ENCODE data around the gene TMEM51.

Gene TMEM51

GRCh38 chr1:15246960-15247614 is 93.5 kb downstream of the TMEM51 start, which contains the start of gene FHAD1:
Gene FHAD1, plus strand, starts transcription at chr1:15247223. Its CDS starts 4,562 bp downstream, at chr1:15251785.
- peak; percentile 92 for DNase-seq (ENCODE audit: low read depth, low spot score)

- no peak for DNase-seq (ENCODE audit: low read depth, low spot score)
These were observed 94.7 kb downstream of the TMEM51 start for GRCh38 chr1:15248216-15248615.

GRCh38 chr1:15249081-15249480 is 95.5 kb downstream of the TMEM51 start:
- DNase-seq (ENCODE audit: low read depth, low spot score): no peak

GRCh38 chr1:15251857-15252835 is 98.6 kb downstream of the TMEM51 start:
- DNase-seq (ENCODE audit: low read depth, low spot score): no peak

- DNase-seq (ENCODE audit: low read depth, low spot score): no peak
These were observed 101.0 kb downstream of the TMEM51 start for GRCh38 chr1:15254559-15254958.

- no peak for DNase-seq (ENCODE audit: low read depth, low spot score)
These were observed 102.1 kb downstream of the TMEM51 start for GRCh38 chr1:15255582-15256149.

- no peak for DNase-seq (ENCODE audit: low read depth, low spot score)
These were observed 103.0 kb downstream of the TMEM51 start for GRCh38 chr1:15256584-15256983.

GRCh38 chr1:15257309-15257708 is 103.8 kb downstream of the TMEM51 start:
- DNase-seq (ENCODE audit: low read depth, low spot score): no peak

GRCh38 chr1:15258833-15259621 is 105.5 kb downstream of the TMEM51 start:
- no peak for DNase-seq (ENCODE audit: low read depth, low spot score)

- DNase-seq (ENCODE audit: low read depth, low spot score): no peak
These were observed 106.1 kb downstream of the TMEM51 start for GRCh38 chr1:15259622-15260007.

- peak; percentile 60 for DNase-seq (ENCODE audit: low read depth, low spot score)
These were observed 107.0 kb downstream of the TMEM51 start for GRCh38 chr1:15260418-15261154.

- no peak for DNase-seq (ENCODE audit: low read depth, low spot score)
These were observed 107.8 kb downstream of the TMEM51 start for GRCh38 chr1:15261155-15262002.

GRCh38 chr1:15262003-15262377 is 108.4 kb downstream of the TMEM51 start:
- no peak for DNase-seq (ENCODE audit: low read depth, low spot score)

GRCh38 chr1:15262706-15263105 is 109.2 kb downstream of the TMEM51 start:
- DNase-seq (ENCODE audit: low read depth, low spot score): no peak

GRCh38 chr1:15264769-15265168 is 111.2 kb downstream of the TMEM51 start:
- no peak for DNase-seq (ENCODE audit: low read depth, low spot score)
